Measurements from ENCODE around the gene LMBRD1. TPM values are rescaled to one million over a fixed set of nuclear protein-coding genes. Genes with fewer than 3 reads are reported as not detected.
"Not testable (repeated sequence)": the region's sequence is repeated elsewhere in the genome, so short reads cannot be mapped to it uniquely, and the experiment has no call there.

LMBRD1 gene
- total and polyA plus RNA-seq, 2 experiments from 2014 or later = 54.3 to 88.6 TPM

- no peaks in the 10 kb centered on the region for H3K9me2 ChIP-seq (replicated peaks; ENCODE audit: insufficient read depth)
- H3K36me3 ChIP-seq (replicated peaks; ENCODE audit: insufficient read depth, low read depth) = no peaks in the 10 kb centered on the region
- H3K9me3 ChIP-seq (ENCODE audit: low read depth) = no peaks in the 10 kb centered on the region
- H3K4me1 ChIP-seq (ENCODE audit: insufficient read depth) = peaks cover 15% of the 10 kb centered on the region
- peaks cover 78% of the 10 kb centered on the region for H3K79me2 ChIP-seq
- no peak for TF ChIP-seq CTCF (IDR thresholded peaks at IDR 0.05; ENCODE audit: poor library complexity)
- TF ChIP-seq EZH2 (IDR thresholded peaks at IDR 0.05; ENCODE audit: borderline replicate concordance) = no peak
- TF ChIP-seq EZH2phosphoT487 (IDR thresholded peaks at IDR 0.05; ENCODE audit: low read depth, severe bottlenecking, unreplicated experiment) = no peak
- no peak overlapping the region for H3K4me3 ChIP-seq
- no peaks in the 10 kb centered on the region for H3K27me3 ChIP-seq
- H3K4me2 ChIP-seq = no peak overlapping the region
- H3K27ac ChIP-seq = no peak overlapping the region
- no peak for DNase-seq (ENCODE audit: low spot score)
- H2AFZ ChIP-seq = no peak overlapping the region
- peaks cover 5% of the 10 kb centered on the region for H4K20me1 ChIP-seq (ENCODE audit: insufficient read depth, poor library complexity, severe bottlenecking)
These were observed 4.5 kb downstream of the LMBRD1 start for GRCh38 chr6:69792292-69792691.

DNA sequence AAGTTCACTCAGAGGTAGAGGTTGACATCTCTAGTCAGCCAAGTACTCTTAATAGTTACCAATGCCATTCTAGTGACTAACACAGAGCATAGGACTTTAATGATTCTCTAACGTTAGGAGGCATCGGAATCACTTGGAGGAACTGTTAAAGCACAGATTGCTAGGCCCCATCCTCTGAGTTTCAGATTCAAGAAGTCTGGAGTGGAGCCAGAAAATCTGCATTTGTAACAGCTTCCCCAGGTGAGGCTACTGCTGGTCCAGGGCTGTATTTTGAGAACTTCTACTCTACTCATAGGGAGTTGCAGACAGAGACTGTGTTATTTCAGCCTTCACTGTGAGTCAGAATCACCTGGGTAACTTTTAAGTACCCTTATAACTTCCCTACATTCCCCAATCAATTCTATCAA is 5.7 kb downstream of the LMBRD1 start:
- peaks cover 5% of the 10 kb centered on the region for H4K20me1 ChIP-seq (ENCODE audit: insufficient read depth, poor library complexity, severe bottlenecking)
- no peaks in the 10 kb centered on the region for H3K27me3 ChIP-seq
- DNase-seq (ENCODE audit: low spot score) = peak; percentile 27
- no peak overlapping the region for H3K4me3 ChIP-seq
- H3K9me3 ChIP-seq (ENCODE audit: low read depth) = no peaks in the 10 kb centered on the region
- TF ChIP-seq EZH2 (IDR thresholded peaks at IDR 0.05; ENCODE audit: borderline replicate concordance) (no peak), EZH2phosphoT487 (IDR thresholded peaks at IDR 0.05; ENCODE audit: low read depth, severe bottlenecking, unreplicated experiment) (no peak), CTCF (IDR thresholded peaks at IDR 0.05; ENCODE audit: poor library complexity) (no peak)
- H3K27ac ChIP-seq = peak overlapping the region; percentile 19
- no peaks in the 10 kb centered on the region for H3K36me3 ChIP-seq (replicated peaks; ENCODE audit: insufficient read depth, low read depth)
- no peaks in the 10 kb centered on the region for H3K9me2 ChIP-seq (replicated peaks; ENCODE audit: insufficient read depth)
- no peak overlapping the region for H2AFZ ChIP-seq
- H3K4me1 ChIP-seq (ENCODE audit: insufficient read depth) = peaks cover 15% of the 10 kb centered on the region
- WGBS (ENCODE audit: low lambda C conversion rate, missing lambda C conversion rate) = 41% methylated on average over 2 of the region's 2 CpGs
- H3K4me2 ChIP-seq = no peak overlapping the region
- peaks cover 90% of the 10 kb centered on the region for H3K79me2 ChIP-seq

- Histone ChIP-seq H3K4me2 (no peak overlapping the region), H3K4me1 (ENCODE audit: insufficient read depth) (peaks cover 15% of the 10 kb centered on the region), H3K4me3 (no peak overlapping the region), H4K20me1 (ENCODE audit: insufficient read depth, poor library complexity, severe bottlenecking) (peaks cover 5% of the 10 kb centered on the region), H3K9me2 (replicated peaks; ENCODE audit: insufficient read depth) (no peaks in the 10 kb centered on the region), H3K27ac (no peak overlapping the region), H3K79me2 (peaks cover 93% of the 10 kb centered on the region), H3K36me3 (replicated peaks; ENCODE audit: insufficient read depth, low read depth) (no peaks in the 10 kb centered on the region), H3K27me3 (no peaks in the 10 kb centered on the region), H2AFZ (no peak overlapping the region), H3K9me3 (ENCODE audit: low read depth) (no peaks in the 10 kb centered on the region)
- no peak for DNase-seq (ENCODE audit: low spot score)
- WGBS (ENCODE audit: low lambda C conversion rate, missing lambda C conversion rate) = 94% methylated on average over 2 of the region's 2 CpGs
- TF ChIP-seq EZH2phosphoT487 (IDR thresholded peaks at IDR 0.05; ENCODE audit: low read depth, severe bottlenecking, unreplicated experiment) (no peak), EZH2 (IDR thresholded peaks at IDR 0.05; ENCODE audit: borderline replicate concordance) (no peak), CTCF (IDR thresholded peaks at IDR 0.05; ENCODE audit: poor library complexity) (no peak)
These were observed 6.2 kb downstream of the LMBRD1 start for GRCh38 chr6:69790629-69791028.

DNA sequence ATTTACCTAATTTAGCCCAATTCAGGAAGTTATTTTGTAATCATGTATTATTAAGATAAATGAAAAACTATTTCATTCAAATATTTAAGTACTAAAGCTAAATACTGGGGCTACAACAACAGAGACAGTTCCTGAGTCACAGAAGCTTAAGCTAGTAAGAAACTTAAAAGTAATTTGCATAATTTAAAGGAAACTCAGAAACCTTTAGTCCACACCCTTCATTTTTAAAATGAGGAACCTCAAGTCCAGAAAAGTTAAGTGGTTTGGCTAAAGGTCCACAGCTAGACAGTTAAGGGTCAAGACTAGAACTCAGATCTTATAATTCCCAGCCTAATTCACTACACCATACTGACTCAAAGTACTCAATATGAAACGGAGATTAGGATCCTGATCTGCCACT is 7.2 kb downstream of the LMBRD1 start:
- 90% methylated on average over 1 of the region's 1 CpG for WGBS (ENCODE audit: low lambda C conversion rate, missing lambda C conversion rate)

DNA sequence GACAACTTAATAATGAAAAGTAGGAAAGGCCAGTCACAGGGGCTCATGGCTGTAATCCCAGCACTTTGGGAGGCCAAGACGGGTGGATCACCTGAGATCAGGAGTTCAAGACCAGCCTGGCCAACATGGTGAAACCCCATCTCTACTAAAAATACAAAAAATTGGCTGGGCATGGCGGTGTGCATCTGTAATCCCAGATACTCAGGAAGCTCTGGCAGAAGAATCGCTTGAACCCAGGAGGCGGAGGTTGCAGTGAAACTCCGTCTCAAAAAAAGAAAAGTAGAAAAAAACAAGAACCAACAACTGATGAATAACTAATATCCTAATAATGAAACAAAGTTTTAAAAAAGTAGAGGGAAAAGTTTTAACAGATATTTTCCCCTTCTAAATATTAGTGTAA is 9.4 kb downstream of the LMBRD1 start:
- not testable (repeated sequence) for H3K27me3 ChIP-seq; H4K20me1 ChIP-seq (ENCODE audit: insufficient read depth, poor library complexity, severe bottlenecking); H3K4me3 ChIP-seq; DNase-seq (ENCODE audit: low spot score); H3K9me3 ChIP-seq (ENCODE audit: low read depth); H3K9me2 ChIP-seq (replicated peaks; ENCODE audit: insufficient read depth); H3K27ac ChIP-seq; H3K4me1 ChIP-seq (ENCODE audit: insufficient read depth); H2AFZ ChIP-seq; H3K4me2 ChIP-seq; H3K36me3 ChIP-seq (replicated peaks; ENCODE audit: insufficient read depth, low read depth)
- peaks cover 85% of the 10 kb centered on the region for H3K79me2 ChIP-seq
- WGBS (ENCODE audit: low lambda C conversion rate, missing lambda C conversion rate) = 94% methylated on average over 5 of the region's 5 CpGs

More for the DNA sequence above, 7.2 kb downstream of the LMBRD1 start:
- H3K9me2 ChIP-seq (replicated peaks; ENCODE audit: insufficient read depth) = no peaks in the 10 kb centered on the region
- peaks cover 5% of the 10 kb centered on the region for H4K20me1 ChIP-seq (ENCODE audit: insufficient read depth, poor library complexity, severe bottlenecking)
- H3K9me3 ChIP-seq (ENCODE audit: low read depth) = no peaks in the 10 kb centered on the region
- no peaks in the 10 kb centered on the region for H3K36me3 ChIP-seq (replicated peaks; ENCODE audit: insufficient read depth, low read depth)
- no peak overlapping the region for H3K4me3 ChIP-seq
- DNase-seq (ENCODE audit: low spot score) = no peak
- H3K79me2 ChIP-seq = peaks cover 89% of the 10 kb centered on the region
- no peak for TF ChIP-seq CTCF (IDR thresholded peaks at IDR 0.05; ENCODE audit: poor library complexity)
- H2AFZ ChIP-seq = no peak overlapping the region
- no peaks in the 10 kb centered on the region for H3K27me3 ChIP-seq
- no peak overlapping the region for H3K4me2 ChIP-seq
- H3K27ac ChIP-seq = no peak overlapping the region
- peaks cover 9% of the 10 kb centered on the region for H3K4me1 ChIP-seq (ENCODE audit: insufficient read depth)

All from hepatocyte (in vitro differentiated cells).